ENCODE results near the gene MRPL51. TPM values are rescaled to one million over a fixed set of nuclear protein-coding genes. Genes with fewer than 3 reads are reported as not detected.

MRPL51 gene
- polyA plus RNA-seq, 1 donor from 2014 or later: 117 TPM

GRCh38 chr12:6443361-6443983 lies 49.6 kb downstream of the MRPL51 start:
- Histone ChIP-seq H3K4me3 (ENCODE audit: low read length) (no peak overlapping the region), H4K20me1 (ENCODE audit: insufficient read depth) (no peaks in the 10 kb centered on the region), H3F3A (ENCODE audit: insufficient read depth, low read length, poor library complexity, severe bottlenecking) (no peaks in the 10 kb centered on the region), H3K9ac (ENCODE audit: low read length) (no peak overlapping the region), H3K27ac (ENCODE audit: low read length) (no peak overlapping the region), H3K9me3 (ENCODE audit: low read length) (no peaks in the 10 kb centered on the region), H3K4me2 (ENCODE audit: low read length) (no peak overlapping the region), H3K36me3 (ENCODE audit: insufficient read depth, low read length) (no peaks in the 10 kb centered on the region), H3K9me2 (ENCODE audit: insufficient read depth, low read length) (no peaks in the 10 kb centered on the region), H2AFZ (ENCODE audit: low read depth, low read length) (no peak overlapping the region), H3K79me2 (replicated peaks; ENCODE audit: insufficient read depth, low read length) (no peaks in the 10 kb centered on the region), H3K27me3 (ENCODE audit: insufficient read depth, low read depth, low read length) (no peaks in the 10 kb centered on the region)
- TF ChIP-seq MXI1 (conservative IDR thresholded peaks at IDR 0.05; ENCODE audit: poor library complexity, severe bottlenecking): no peak
- no peak for TF ChIP-seq TAF1 (IDR thresholded peaks at IDR 0.05; ENCODE audit: low read depth)
- TF ChIP-seq EP300 (conservative IDR thresholded peaks at IDR 0.05; ENCODE audit: poor library complexity, severe bottlenecking): no peak
- no peak for TF ChIP-seq SMC3 (conservative IDR thresholded peaks at IDR 0.05; ENCODE audit: poor library complexity)
- TF ChIP-seq CTCF (IDR thresholded peaks at IDR 0.05; ENCODE audit: poor library complexity, severe bottlenecking): no peak
- TF ChIP-seq REST (IDR thresholded peaks at IDR 0.05; ENCODE audit: borderline replicate concordance): no peak

GRCh38 chr12:6442836-6443235 lies 50.2 kb downstream of the MRPL51 start:
- Histone ChIP-seq H3K36me3 (ENCODE audit: insufficient read depth, low read length) (no peaks in the 10 kb centered on the region), H3K9ac (ENCODE audit: low read length) (no peak overlapping the region), H3K9me3 (ENCODE audit: low read length) (no peaks in the 10 kb centered on the region), H3K4me3 (ENCODE audit: low read length) (no peak overlapping the region), H3K9me2 (ENCODE audit: insufficient read depth, low read length) (no peaks in the 10 kb centered on the region), H2AFZ (ENCODE audit: low read depth, low read length) (no peak overlapping the region), H3K79me2 (replicated peaks; ENCODE audit: insufficient read depth, low read length) (no peaks in the 10 kb centered on the region), H3K27me3 (ENCODE audit: insufficient read depth, low read depth, low read length) (no peaks in the 10 kb centered on the region), H3F3A (ENCODE audit: insufficient read depth, low read length, poor library complexity, severe bottlenecking) (no peaks in the 10 kb centered on the region), H3K27ac (ENCODE audit: low read length) (no peak overlapping the region), H3K4me2 (ENCODE audit: low read length) (no peak overlapping the region), H4K20me1 (ENCODE audit: insufficient read depth) (no peaks in the 10 kb centered on the region)
- no peak for TF ChIP-seq POLR2AphosphoS5 (IDR thresholded peaks at IDR 0.05)

Other genes starting within 250 kb of the MRPL51 start
- gene PLEKHG6, start 182.6 kb downstream of the MRPL51 start, polyA plus RNA-seq: not detected in 2 replicates
- gene TNFRSF1A, start 151.2 kb downstream of the MRPL51 start, polyA plus RNA-seq: 4.5 and 6.7 TPM in 2 replicates
- gene SCNN1A, start 117.7 kb downstream of the MRPL51 start, polyA plus RNA-seq: not detected in 2 replicates
- not detected in 2 replicates for gene LTBR, start 109.1 kb downstream of the MRPL51 start, polyA plus RNA-seq
- gene CD27, start 48.3 kb downstream of the MRPL51 start, polyA plus RNA-seq: not detected in 2 replicates
- gene TAPBPL, start 41.2 kb downstream of the MRPL51 start, polyA plus RNA-seq: not detected in 2 replicates
- 4.3 and 6.7 TPM in 2 replicates for gene VAMP1, start 22.6 kb downstream of the MRPL51 start, polyA plus RNA-seq
- gene NCAPD2, start 840 bp upstream of the MRPL51 start, polyA plus RNA-seq: 4.5 and 5.6 TPM in 2 replicates
- 1,673 and 1,838 TPM in 2 replicates for gene GAPDH, start 41.3 kb upstream of the MRPL51 start, polyA plus RNA-seq
- 12.0 and 16.9 TPM in 2 replicates for gene IFFO1, start 62.8 kb upstream of the MRPL51 start, polyA plus RNA-seq
- 30.7 and 38.8 TPM in 2 replicates for gene NOP2, start 75.0 kb upstream of the MRPL51 start, polyA plus RNA-seq
- gene CHD4, start 114.1 kb upstream of the MRPL51 start, polyA plus RNA-seq: 146 and 173 TPM in 2 replicates
- gene LPAR5, start 142.7 kb upstream of the MRPL51 start, polyA plus RNA-seq: 0.48 TPM in 1 of 2 replicates, not detected in the other
- gene ACRBP, start 154.2 kb upstream of the MRPL51 start, polyA plus RNA-seq: 1.6 and 4.7 TPM in 2 replicates
- 522 and 540 TPM in 2 replicates for gene ING4, start 169.9 kb upstream of the MRPL51 start, polyA plus RNA-seq
- 25.8 and 30.2 TPM in 2 replicates for gene ZNF384, start 196.1 kb upstream of the MRPL51 start, polyA plus RNA-seq
- gene PIANP, start 207.6 kb upstream of the MRPL51 start, polyA plus RNA-seq: 2.1 and 4.4 TPM in 2 replicates
- 45.8 and 50.2 TPM in 2 replicates for gene COPS7A, start 230.8 kb upstream of the MRPL51 start, polyA plus RNA-seq

All from neural cell (in vitro differentiated cells).